ENCODE measurements around the gene SCGN. TPM values are rescaled to one million over a fixed set of nuclear protein-coding genes. Genes with fewer than 3 reads are reported as not detected.

The SCGN gene
- total RNA-seq, 4 donors from 2014 or later = not detected

GRCh38 chr6:25726122-25726911 is 74.3 kb downstream of the SCGN start:
- no peak overlapping the region for H3K27ac ChIP-seq
- no peaks in the 10 kb centered on the region for H3K9me3 ChIP-seq
- no peak for DNase-seq
- WGBS, 2 donors = 90 to 93% methylated on average over 36 of the region's 37 CpGs
- TF ChIP-seq POLR2A (IDR thresholded peaks at IDR 0.05) (no peak), CTCF (IDR thresholded peaks at IDR 0.05) (no peak)
- H3K27me3 ChIP-seq = peaks cover 0 to 21% (median 0%) of the 10 kb centered on the region in 4 donors
- H3K4me1 ChIP-seq = no peaks in the 10 kb centered on the region
- H3K36me3 ChIP-seq = no peaks in the 10 kb centered on the region
- intact Hi-C loops (cut with DNase I) = no loop called here
- no peak overlapping the region for H3K4me3 ChIP-seq

- Histone ChIP-seq H3K4me1 (no peaks in the 10 kb centered on the region), H3K4me3 (no peak overlapping the region), H3K27me3 (peaks cover 0 to 21% (median 0%) of the 10 kb centered on the region in 4 donors), H3K36me3 (no peaks in the 10 kb centered on the region), H3K9me3 (no peaks in the 10 kb centered on the region), H3K27ac (no peak overlapping the region)
- intact Hi-C loops (cut with DNase I) = no loop called here
- no peak for DNase-seq
- TF ChIP-seq CTCF (IDR thresholded peaks at IDR 0.05) (no peak), POLR2A (IDR thresholded peaks at IDR 0.05) (no peak)
- WGBS, 2 donors = 78 to 80% methylated on average over 14 of the region's 14 CpGs
Measured at GRCh38 chr6:25727028-25727427, 75.0 kb downstream of the SCGN start.

- Histone ChIP-seq H3K4me1 (no peaks in the 10 kb centered on the region), H3K4me3 (no peak overlapping the region), H3K36me3 (no peaks in the 10 kb centered on the region), H3K9me3 (no peaks in the 10 kb centered on the region), H3K27me3 (peaks cover 0 to 21% (median 0%) of the 10 kb centered on the region in 4 donors), H3K27ac (no peak overlapping the region)
- no peak for DNase-seq
- WGBS, 2 donors = 87 to 89% methylated on average over 3 of the region's 3 CpGs
- no peak for TF ChIP-seq CTCF (IDR thresholded peaks at IDR 0.05)
- TF ChIP-seq POLR2A (IDR thresholded peaks at IDR 0.05) = no peak
- intact Hi-C loops (cut with DNase I) = no loop called here
Measured at GRCh38 chr6:25730907-25731306, 78.9 kb downstream of the SCGN start.

GRCh38 chr6:25731721-25732120 is 79.7 kb downstream of the SCGN start:
- intact Hi-C loops (cut with DNase I) = no loop called here
- H3K27me3 ChIP-seq = peaks cover 0 to 21% (median 0%) of the 10 kb centered on the region in 4 donors
- no peak for DNase-seq
- no peaks in the 10 kb centered on the region for H3K9me3 ChIP-seq
- no peak for TF ChIP-seq CTCF (IDR thresholded peaks at IDR 0.05)
- no peak for TF ChIP-seq POLR2A (IDR thresholded peaks at IDR 0.05)
- no peaks in the 10 kb centered on the region for H3K36me3 ChIP-seq
- no peaks in the 10 kb centered on the region for H3K4me1 ChIP-seq
- WGBS, 2 donors = 91 to 93% methylated on average over 8 to 15 of the region's 15 CpGs
- no peak overlapping the region for H3K4me3 ChIP-seq
- H3K27ac ChIP-seq = no peak overlapping the region

GRCh38 chr6:25732468-25733198 is 80.6 kb downstream of the SCGN start:
- Histone ChIP-seq H3K4me1 (no peaks in the 10 kb centered on the region), H3K27ac (no peak overlapping the region), H3K36me3 (no peaks in the 10 kb centered on the region), H3K27me3 (peaks cover 0 to 25% (median 0%) of the 10 kb centered on the region in 4 donors), H3K9me3 (peaks cover 0 to 5% (median 0%) of the 10 kb centered on the region in 3 donors), H3K4me3 (no peak overlapping the region)
- TF ChIP-seq CTCF (IDR thresholded peaks at IDR 0.05) (no peak), POLR2A (IDR thresholded peaks at IDR 0.05) (no peak)
- intact Hi-C loops (cut with DNase I) = no loop called here
- 52 to 69% methylated on average over 9 to 24 of the region's 30 CpGs for WGBS, 2 donors
- no peak for DNase-seq

All from esophagus squamous epithelium (tissue), 5 donors.